ENCODE measurements around the gene ZBTB7C. TPM values are rescaled to one million over a fixed set of nuclear protein-coding genes. Genes with fewer than 3 reads are reported as not detected.

ZBTB7C gene
- total and polyA plus RNA-seq, 9 donors: 1.5 to 26.6 (median 15.7) TPM

- Histone ChIP-seq H3K27me3 (no peaks in the 10 kb centered on the region), H3K4me3 (no peak overlapping the region), H3K36me3 (no peaks in the 10 kb centered on the region), H3K27ac (no peak overlapping the region), H3K4me1 (ENCODE audit: insufficient read depth) (no peaks in the 10 kb centered on the region), H3K9me3 (no peaks in the 10 kb centered on the region)
- no peak for DNase-seq
- intact Hi-C loops (cut with DNase I): no loop called here
- 98 to 99% (median 98%) methylated on average over 4 of the region's 4 CpGs for WGBS, 3 donors
- TF ChIP-seq EP300 (IDR thresholded peaks at IDR 0.05): no peak
- no peak for TF ChIP-seq POLR2A (IDR thresholded peaks at IDR 0.05)
- no peak for TF ChIP-seq CTCF (IDR thresholded peaks at IDR 0.05)
These were observed 205.8 kb downstream of the ZBTB7C start for GRCh38 chr18:48203288-48203945.

GRCh38 chr18:48202350-48203260 is 206.6 kb downstream of the ZBTB7C start:
- no peaks in the 10 kb centered on the region for H3K4me1 ChIP-seq (ENCODE audit: insufficient read depth)
- no peaks in the 10 kb centered on the region for H3K9me3 ChIP-seq
- H3K36me3 ChIP-seq: no peaks in the 10 kb centered on the region
- no peaks in the 10 kb centered on the region for H3K27me3 ChIP-seq
- no peak overlapping the region for H3K4me3 ChIP-seq
- intact Hi-C loops (cut with DNase I): no loop called here
- no peak overlapping the region for H3K27ac ChIP-seq
- no peak for DNase-seq
- no peak for TF ChIP-seq POLR2A (IDR thresholded peaks at IDR 0.05)
- WGBS, 3 donors: 87 to 91% (median 88%) methylated on average over 15 of the region's 15 CpGs

GRCh38 chr18:48202006-48202348 is 207.2 kb downstream of the ZBTB7C start:
- intact Hi-C loops (cut with DNase I): no loop called here
- WGBS, 3 donors: 93 to 98% (median 95%) methylated on average over 9 of the region's 9 CpGs
- DNase-seq: no peak
- no peak overlapping the region for H3K27ac ChIP-seq
- no peak for TF ChIP-seq CTCF (IDR thresholded peaks at IDR 0.05)
- TF ChIP-seq POLR2A (IDR thresholded peaks at IDR 0.05): no peak
- TF ChIP-seq EP300 (IDR thresholded peaks at IDR 0.05): no peak
- H3K36me3 ChIP-seq: no peaks in the 10 kb centered on the region
- H3K9me3 ChIP-seq: no peaks in the 10 kb centered on the region
- no peak overlapping the region for H3K4me3 ChIP-seq
- no peaks in the 10 kb centered on the region for H3K27me3 ChIP-seq
- no peaks in the 10 kb centered on the region for H3K4me1 ChIP-seq (ENCODE audit: insufficient read depth)

- no peak for DNase-seq
- H3K9me3 ChIP-seq: no peaks in the 10 kb centered on the region
- H3K27me3 ChIP-seq: no peaks in the 10 kb centered on the region
- no peaks in the 10 kb centered on the region for H3K4me1 ChIP-seq (ENCODE audit: insufficient read depth)
- WGBS, 3 donors: 75 to 80% (median 76%) methylated on average over 10 of the region's 10 CpGs
- no peak overlapping the region for H3K27ac ChIP-seq
- no peaks in the 10 kb centered on the region for H3K36me3 ChIP-seq
- intact Hi-C loops (cut with DNase I): no loop called here
- no peak overlapping the region for H3K4me3 ChIP-seq
- TF ChIP-seq EP300 (IDR thresholded peaks at IDR 0.05): no peak
- no peak for TF ChIP-seq CTCF (IDR thresholded peaks at IDR 0.05)
- no peak for TF ChIP-seq POLR2A (IDR thresholded peaks at IDR 0.05)
These were observed 207.7 kb downstream of the ZBTB7C start for GRCh38 chr18:48201337-48202005.
